Measurements from ENCODE around the gene ARMC3.
A peak's percentile ranks its signal among the peaks of the same experiment; 100 is the strongest.

The ARMC3 gene

GRCh38 chr10:22999942-23000341, 72.1 kb downstream of the ARMC3 start:
- no peak for TF ChIP-seq CTCF (IDR thresholded peaks at IDR 0.05; ENCODE audit: low read depth, low read length, missing control alignments)
- no peak for DNase-seq (ENCODE audit: low read depth)
- no peak overlapping the region for H3K4me3 ChIP-seq (ENCODE audit: low read depth, low read length)

GRCh38 chr10:23001901-23002516, 74.2 kb downstream of the ARMC3 start:
- no peak overlapping the region for H3K4me3 ChIP-seq (ENCODE audit: low read depth, low read length)
- no peak for DNase-seq (ENCODE audit: low read depth)
- TF ChIP-seq CTCF (IDR thresholded peaks at IDR 0.05; ENCODE audit: low read depth, low read length, missing control alignments): no peak

GRCh38 chr10:23005150-23005549, 77.3 kb downstream of the ARMC3 start:
- no peak overlapping the region for H3K4me3 ChIP-seq (ENCODE audit: low read depth, low read length)
- no peak for DNase-seq (ENCODE audit: low read depth)
- TF ChIP-seq CTCF (IDR thresholded peaks at IDR 0.05; ENCODE audit: low read depth, low read length, missing control alignments): no peak

- no peak for TF ChIP-seq CTCF (IDR thresholded peaks at IDR 0.05; ENCODE audit: low read depth, low read length, missing control alignments)
- no peak for DNase-seq (ENCODE audit: low read depth)
- no peak overlapping the region for H3K4me3 ChIP-seq (ENCODE audit: low read depth, low read length)
Measured at GRCh38 chr10:23013581-23014335, 85.9 kb downstream of the ARMC3 start.

GRCh38 chr10:23015021-23015707, 87.3 kb downstream of the ARMC3 start:
- TF ChIP-seq CTCF (IDR thresholded peaks at IDR 0.05; ENCODE audit: low read depth, low read length, missing control alignments): no peak
- DNase-seq (ENCODE audit: low read depth): peak; percentile 62
- H3K4me3 ChIP-seq (ENCODE audit: low read depth, low read length): no peak overlapping the region

GRCh38 chr10:23016636-23017035, 88.8 kb downstream of the ARMC3 start:
- TF ChIP-seq CTCF (IDR thresholded peaks at IDR 0.05; ENCODE audit: low read depth, low read length, missing control alignments): no peak
- no peak overlapping the region for H3K4me3 ChIP-seq (ENCODE audit: low read depth, low read length)
- DNase-seq (ENCODE audit: low read depth): no peak

Measured in GM12864 (cell line).